OCI-LY3 (cell line): ENCODE measurements around the gene SI.
"Not testable (repeated sequence)": the region's sequence is repeated elsewhere in the genome, so short reads cannot be mapped to it uniquely, and the experiment has no call there.

Source experiments
- H2AFZ ChIP-seq: fragments of 200-600, 300-600 bp; shearing (Covaris generic); 2 replicates; pipeline ENCODE4 v1.6.0; 2014; ENCODE audit warnings: antibody characterized with exemption, low read depth, low read length
- H3K27ac ChIP-seq: fragments of 200-600, 300-600 bp; sonication (generic); 2 replicates; pipeline ENCODE4 v1.5.1; 2014; ENCODE audit warnings: mild to moderate bottlenecking, low read length, moderate library complexity, mixed read lengths
- H3K27me3 ChIP-seq: fragments of 200-600, 300-600 bp; sonication (generic); 2 replicates; pipeline ENCODE4 v1.6.1; 2014; ENCODE audit warnings: low read depth, low read length, mixed read lengths
- H3K36me3 ChIP-seq: fragments of 200-600, 300-600 bp; sonication (generic); replicated peaks from 2 replicates; pipeline ENCODE3; 2014; ENCODE audit warnings: low read depth, low read length, mixed read lengths
- H3K4me1 ChIP-seq: fragments of 300-600, 200-600 bp; sonication (generic); 2 replicates; pipeline ENCODE4 v1.6.1; 2014; ENCODE audit warnings: low read length, mixed read lengths
- H3K4me2 ChIP-seq: fragments of 200-600, 300-600 bp; sonication (generic); 2 replicates; pipeline ENCODE4 v1.6.1; 2014; ENCODE audit warnings: low read length, mixed read lengths
- H3K4me3 ChIP-seq: fragments of 300-600, 200-600 bp; sonication (generic); 2 replicates; pipeline ENCODE4 v1.5.1; 2014; ENCODE audit warnings: antibody characterized with exemption, mild to moderate bottlenecking, low read length, moderate library complexity
- H3K79me2 ChIP-seq: fragments of 300-600, 200-600 bp; shearing (Covaris generic); 2 replicates; pipeline ENCODE4 v1.6.1; 2014; ENCODE audit warnings: mild to moderate bottlenecking, low read length, mixed read lengths
- H3K9ac ChIP-seq: fragments of 300-600, 200-600 bp; shearing (Covaris generic); 2 replicates; pipeline ENCODE4 v1.6.0; 2014; ENCODE audit warnings: mild to moderate bottlenecking, low read length, moderate library complexity
- H3K9me3 ChIP-seq: fragments of 200-600, 300-600 bp; shearing (Covaris generic); 2 replicates; pipeline ENCODE4 v1.6.1; 2014; ENCODE audit warnings: low read length, mixed read lengths; ENCODE audit not compliant: insufficient read depth
- H4K20me1 ChIP-seq: fragments of 200-600, 300-600 bp; sonication (generic); 2 replicates; pipeline ENCODE4 v1.6.1; 2016; ENCODE audit warnings: low read length, mixed read lengths; ENCODE audit not compliant: insufficient read depth
- CTCF ChIP-seq: fragments of 200-600, 300-600 bp; sonication (generic); IDR thresholded peaks from 2 replicates; pipeline ENCODE4 v1.5.1; 2014; ENCODE audit warnings: antibody characterized with exemption, low read length, low read depth
- EZH2phosphoT487 ChIP-seq: fragments of 200-600 bp; shearing (Covaris generic); IDR thresholded peaks from 2 replicates; pipeline ENCODE4 v1.6.1; 2018; ENCODE audit warnings: antibody characterized with exemption, mixed run types, low read depth

SI gene

GRCh38 chr3:164962610-164963009 is 115.7 kb downstream of the SI start:
- H3K27ac ChIP-seq: no peak overlapping the region
- H3K9ac ChIP-seq: no peak overlapping the region
- H3K79me2 ChIP-seq: no peaks in the 10 kb centered on the region
- H2AFZ ChIP-seq: no peak overlapping the region
- TF ChIP-seq EZH2phosphoT487 (no peak), CTCF (no peak)
- no peaks in the 10 kb centered on the region for H3K9me3 ChIP-seq
- no peak overlapping the region for H3K4me2 ChIP-seq
- H3K4me1 ChIP-seq: 0 out of 2 replicates have a peak, but pooled peaks cover 3% of the 10 kb centered on the region
- no peaks in the 10 kb centered on the region for H3K27me3 ChIP-seq
- no peaks in the 10 kb centered on the region for H4K20me1 ChIP-seq
- no peaks in the 10 kb centered on the region for H3K36me3 ChIP-seq
- H3K4me3 ChIP-seq: no peak overlapping the region

DNA sequence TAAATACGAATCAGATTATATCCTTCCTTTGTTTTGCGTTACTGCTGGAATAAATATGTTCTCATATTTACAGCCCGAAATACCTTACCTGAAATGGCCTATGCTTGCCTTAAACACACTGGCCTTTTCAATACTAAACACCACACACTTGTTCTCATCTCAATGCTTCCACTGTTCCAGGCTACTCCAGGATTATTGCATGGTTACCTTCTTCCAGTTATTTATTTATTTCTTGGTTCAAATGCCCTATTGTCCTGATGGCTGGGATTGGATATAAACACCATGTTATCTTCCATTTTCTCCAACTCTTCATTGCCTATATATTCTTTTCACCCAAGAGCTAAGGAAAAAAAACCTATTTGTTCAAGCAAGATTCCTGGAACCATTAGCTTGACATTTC is 125.3 kb downstream of the SI start:
- H3K4me1 ChIP-seq: peaks cover 7% of the 10 kb centered on the region
- no peak overlapping the region for H3K9ac ChIP-seq
- H3K27ac ChIP-seq: no peak overlapping the region
- no peaks in the 10 kb centered on the region for H4K20me1 ChIP-seq
- no peaks in the 10 kb centered on the region for H3K36me3 ChIP-seq
- TF ChIP-seq EZH2phosphoT487: no peak
- no peak for TF ChIP-seq CTCF
- H2AFZ ChIP-seq: no peak overlapping the region
- H3K4me2 ChIP-seq: no peak overlapping the region
- H3K27me3 ChIP-seq: no peaks in the 10 kb centered on the region
- H3K79me2 ChIP-seq: no peaks in the 10 kb centered on the region
- no peak overlapping the region for H3K4me3 ChIP-seq
- no peaks in the 10 kb centered on the region for H3K9me3 ChIP-seq

GRCh38 chr3:164951403-164951802 is 126.9 kb downstream of the SI start:
- not testable (repeated sequence) for H3K9me3 ChIP-seq, H3K27ac ChIP-seq, H3K79me2 ChIP-seq, H3K4me3 ChIP-seq, H3K4me1 ChIP-seq, H3K27me3 ChIP-seq, H3K4me2 ChIP-seq, H3K36me3 ChIP-seq, H2AFZ ChIP-seq, H3K9ac ChIP-seq, H4K20me1 ChIP-seq

GRCh38 chr3:164940745-164941144 is 137.6 kb downstream of the SI start:
- Histone ChIP-seq H3K27ac (no peak overlapping the region), H3K79me2 (no peaks in the 10 kb centered on the region), H3K36me3 (no peaks in the 10 kb centered on the region), H2AFZ (no peak overlapping the region), H3K4me2 (no peak overlapping the region), H4K20me1 (no peaks in the 10 kb centered on the region), H3K4me3 (no peak overlapping the region), H3K9ac (no peak overlapping the region), H3K27me3 (no peaks in the 10 kb centered on the region), H3K4me1 (no peaks in the 10 kb centered on the region), H3K9me3 (no peaks in the 10 kb centered on the region)
- TF ChIP-seq CTCF: no peak
- TF ChIP-seq EZH2phosphoT487: no peak

DNA sequence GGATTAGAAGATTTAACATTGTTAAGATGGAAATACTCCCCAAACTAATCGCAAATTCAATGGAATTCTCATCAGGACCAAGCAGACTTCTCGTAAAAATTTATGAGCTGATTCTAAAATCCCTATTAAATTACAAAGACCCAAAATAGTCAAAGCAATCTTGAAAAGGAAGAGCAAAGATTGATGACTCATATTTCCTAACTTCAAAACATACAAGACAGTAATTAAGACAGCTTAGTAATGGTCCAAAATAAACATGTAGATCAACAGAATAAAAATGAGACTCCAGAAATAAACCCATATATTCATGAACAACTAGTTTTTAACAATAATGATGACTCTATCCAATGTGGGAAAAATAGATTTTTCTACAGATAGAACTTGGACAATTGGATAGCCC is 148.7 kb downstream of the SI start:
- Histone ChIP-seq H3K4me2 (no peak overlapping the region), H4K20me1 (no peaks in the 10 kb centered on the region), H3K79me2 (no peaks in the 10 kb centered on the region), H3K4me1 (no peaks in the 10 kb centered on the region), H3K27me3 (no peaks in the 10 kb centered on the region), H3K27ac (no peak overlapping the region), H3K36me3 (no peaks in the 10 kb centered on the region), H2AFZ (no peak overlapping the region), H3K9me3 (no peaks in the 10 kb centered on the region), H3K4me3 (no peak overlapping the region), H3K9ac (no peak overlapping the region)
- TF ChIP-seq CTCF: no peak
- TF ChIP-seq EZH2phosphoT487: no peak
